Esophagus muscularis mucosa (tissue), 4 donors: Measurements from ENCODE around the gene SLC36A4. TPM values are rescaled to one million over a fixed set of nuclear protein-coding genes. Genes with fewer than 3 reads are reported as not detected.

ENCODE experiments used
- DNase-seq: peaks from one replicate; pipeline ENCODE4 v3.0.0-alpha.2; 2017; ENCODE audit errors: extremely low spot score
- H3K27ac ChIP-seq, 4 donors: fragments of 200-600 bp; sonication (generic); replicated peaks in 1 of 4; 1 replicate in 3 of 4; 2 replicates in 1 of 4; pipeline ENCODE4 v1.5.1; 2016 to 2019; ENCODE audit warnings: mild to moderate bottlenecking in 1 of 4
- H3K27me3 ChIP-seq, 4 donors: fragments of 200-600 bp; sonication (generic); one replicate each; pipeline versions ENCODE4 v1.5.1 to v1.6.0; 2016 to 2019
- H3K36me3 ChIP-seq, 4 donors: fragments of 200-600 bp; sonication (generic); one replicate each; pipeline ENCODE4 v1.5.1; 2016 to 2019
- H3K4me1 ChIP-seq, 4 donors: fragments of 200-600 bp; sonication (generic); one replicate each; pipeline ENCODE4 v1.5.1; 2016 to 2019
- H3K4me3 ChIP-seq, 4 donors: fragments of 200-600 bp; sonication (generic); 1 replicate in 2 of 4; 2 replicates in 2 of 4; pipeline ENCODE4 v1.5.1; 2016 to 2019; ENCODE audit warnings: mild to moderate bottlenecking in 4 of 4, moderate library complexity in 1 of 4
- H3K9me3 ChIP-seq, 4 donors: fragments of 200-600 bp; sonication (generic); 1 replicate in 3 of 4; 2 replicates in 1 of 4; pipeline ENCODE4 v1.5.1; 2016 to 2019
- CTCF ChIP-seq, 3 experiments: fragments of 200-600 bp in 2 of 3; fragments of 450-650 bp in 1 of 3; sonication (generic) in 2 of 3; IDR thresholded peaks; one replicate each; pipeline ENCODE4 v1.5.1; 2017 to 2019; ENCODE audit warnings: antibody characterized with exemption in 3 of 3, mild to moderate bottlenecking in 2 of 3, moderate library complexity in 1 of 3
- EP300 ChIP-seq: sonication (generic); formaldehyde crosslinking; IDR thresholded peaks from one replicate; pipeline ENCODE4 v1.6.1; 2017; ENCODE audit warnings: antibody characterized with exemption
- POLR2A ChIP-seq: fragments of 450-650 bp; IDR thresholded peaks from one replicate; pipeline ENCODE4 v1.6.1; 2017; ENCODE audit warnings: antibody characterized with exemption, moderate library complexity, mild to moderate bottlenecking, low read depth
- POLR2AphosphoS5 ChIP-seq, 2 donors: sonication (generic); formaldehyde crosslinking; IDR thresholded peaks; one replicate each; pipeline ENCODE4 v1.6.1; 2017; ENCODE audit warnings: antibody characterized with exemption in 2 of 2
- WGBS: methylation state at CpG from one replicate; pipeline ENCODE4 v1.1.5; 2018; 5-methylcytosine and 5-hydroxymethylcytosine counted together
- intact Hi-C: fragments of 100-400 bp; cut with DNase I; formaldehyde crosslinking; loops from one replicate; pipeline ENCODE4 v1.15.1; 2023
- total RNA-seq, 4 donors: library from RNA; depleted of rRNA; stranded (reverse); fragments of >200 nt; gene quantifications; one replicate each; pipeline versions ENCODE4 v1.1.0 to v1.2.1, GENCODE V29; 2016

SLC36A4 gene
- total RNA-seq, 4 donors from 2014 or later: 10.9 to 19.9 (median 17.7) TPM

DNA sequence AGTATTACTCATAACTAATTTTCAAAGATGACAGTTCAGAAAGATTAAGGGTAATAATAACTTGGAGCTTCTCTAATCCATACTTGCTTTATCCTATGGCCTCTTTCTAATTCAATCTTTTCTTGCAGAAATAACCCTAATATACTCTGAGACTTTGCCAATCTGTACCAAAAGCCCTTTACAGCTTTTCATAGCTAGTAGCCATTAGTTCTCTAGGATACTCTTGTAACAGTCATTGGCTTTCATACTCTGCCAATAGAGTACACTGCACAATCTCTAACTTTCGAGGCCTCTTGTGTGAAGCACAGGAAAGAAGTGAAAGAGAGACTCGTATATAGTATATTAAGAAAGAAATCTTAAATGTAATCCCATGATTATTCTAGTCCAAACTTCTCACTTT, 38.1 kb downstream of the SLC36A4 start:
- DNase-seq: no peak
- intact Hi-C loops: no loop called here
- no peaks in the 10 kb centered on the region for H3K27me3 ChIP-seq
- H3K9me3 ChIP-seq: no peaks in the 10 kb centered on the region
- H3K4me3 ChIP-seq: no peak overlapping the region
- H3K27ac ChIP-seq: no peak overlapping the region
- no peaks in the 10 kb centered on the region for H3K4me1 ChIP-seq
- peaks cover 12 to 41% (median 25%) of the 10 kb centered on the region in 4 donors for H3K36me3 ChIP-seq
- 85% methylated on average over 2 of the region's 2 CpGs for WGBS
- TF ChIP-seq CTCF (IDR thresholded peaks at IDR 0.05) (no peak), POLR2A (no peak), POLR2AphosphoS5 (IDR thresholded peaks at IDR 0.05) (no peak), EP300 (no peak)

DNA sequence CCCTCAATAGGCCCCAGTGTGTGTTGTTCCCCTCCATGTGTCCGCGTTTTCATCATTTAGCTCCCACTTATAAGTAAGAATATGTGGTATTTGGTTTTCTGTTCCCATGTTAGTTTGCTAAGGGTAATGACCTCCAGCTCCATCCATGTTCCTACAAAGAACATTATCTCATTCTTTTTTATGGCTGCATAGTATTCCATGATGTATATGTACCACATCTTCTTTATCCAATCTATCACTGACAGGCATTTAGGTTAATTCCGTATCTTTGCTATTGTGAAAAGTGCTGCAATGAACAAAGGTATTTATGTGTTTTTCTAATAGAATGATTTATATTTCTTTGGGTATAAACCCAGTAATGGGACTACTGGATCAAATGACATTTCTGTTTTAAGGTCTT, 42.1 kb downstream of the SLC36A4 start:
- intact Hi-C loops: no loop called here
- no peaks in the 10 kb centered on the region for H3K9me3 ChIP-seq
- no peak overlapping the region for H3K4me3 ChIP-seq
- no peak for DNase-seq
- 100% methylated on average over 3 of the region's 3 CpGs for WGBS
- H3K36me3 ChIP-seq: peaks cover 0 to 8% (median 4%) of the 10 kb centered on the region in 4 donors
- TF ChIP-seq CTCF (IDR thresholded peaks at IDR 0.05) (no peak), EP300 (no peak), POLR2A (no peak), POLR2AphosphoS5 (IDR thresholded peaks at IDR 0.05) (no peak)
- no peaks in the 10 kb centered on the region for H3K27me3 ChIP-seq
- no peak overlapping the region for H3K27ac ChIP-seq
- no peaks in the 10 kb centered on the region for H3K4me1 ChIP-seq

DNA sequence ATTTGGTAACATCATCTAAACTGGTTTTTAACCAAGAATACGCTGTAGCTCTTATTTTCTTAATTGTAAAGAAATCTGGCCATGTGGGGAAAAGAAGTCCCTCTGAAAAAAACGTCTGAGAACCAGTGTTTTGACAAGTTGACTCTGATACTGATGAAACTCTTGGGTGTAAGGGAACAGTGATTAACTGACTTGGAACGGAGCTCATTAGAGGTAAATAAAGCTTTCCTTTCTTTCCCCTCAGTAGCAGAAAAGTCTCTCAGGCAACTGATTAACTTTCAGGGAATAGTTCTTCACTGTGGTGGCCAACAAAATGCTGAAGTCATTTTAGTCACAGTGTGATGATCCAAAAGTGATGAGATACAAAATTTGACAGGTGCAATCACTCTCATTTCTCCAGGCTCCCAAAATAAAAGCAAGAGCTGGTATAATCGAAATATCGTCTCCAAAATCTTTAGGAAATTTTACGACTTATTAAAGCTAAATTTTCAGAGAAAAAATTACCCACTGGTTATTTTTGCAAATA, 52.3 kb downstream of the SLC36A4 start:
- H3K36me3 ChIP-seq: peaks cover 0 to 6% (median 0%) of the 10 kb centered on the region in 4 donors
- intact Hi-C loops: no loop called here
- no peak overlapping the region for H3K27ac ChIP-seq
- no peaks in the 10 kb centered on the region for H3K27me3 ChIP-seq
- TF ChIP-seq POLR2A: no peak
- no peak overlapping the region for H3K4me3 ChIP-seq
- DNase-seq: no peak
- H3K4me1 ChIP-seq: peaks cover 0 to 16% (median 4%) of the 10 kb centered on the region in 4 donors
- no peaks in the 10 kb centered on the region for H3K9me3 ChIP-seq
- WGBS: 76% methylated on average over 6 of the region's 6 CpGs

GRCh38 chr11:93143800-93144199, 54.0 kb downstream of the SLC36A4 start:
- H3K4me3 ChIP-seq: no peak overlapping the region
- no peak for TF ChIP-seq EP300
- no peak for TF ChIP-seq POLR2AphosphoS5 (IDR thresholded peaks at IDR 0.05)
- no peak for TF ChIP-seq CTCF (IDR thresholded peaks at IDR 0.05)
- no peak for TF ChIP-seq POLR2A
- no peak for DNase-seq
- no peak overlapping the region for H3K27ac ChIP-seq
- peaks cover 0 to 16% (median 4%) of the 10 kb centered on the region in 4 donors for H3K4me1 ChIP-seq
- no peaks in the 10 kb centered on the region for H3K9me3 ChIP-seq
- intact Hi-C loops: no loop called here
- peaks cover 0 to 6% (median 0%) of the 10 kb centered on the region in 4 donors for H3K36me3 ChIP-seq
- no peaks in the 10 kb centered on the region for H3K27me3 ChIP-seq

DNA sequence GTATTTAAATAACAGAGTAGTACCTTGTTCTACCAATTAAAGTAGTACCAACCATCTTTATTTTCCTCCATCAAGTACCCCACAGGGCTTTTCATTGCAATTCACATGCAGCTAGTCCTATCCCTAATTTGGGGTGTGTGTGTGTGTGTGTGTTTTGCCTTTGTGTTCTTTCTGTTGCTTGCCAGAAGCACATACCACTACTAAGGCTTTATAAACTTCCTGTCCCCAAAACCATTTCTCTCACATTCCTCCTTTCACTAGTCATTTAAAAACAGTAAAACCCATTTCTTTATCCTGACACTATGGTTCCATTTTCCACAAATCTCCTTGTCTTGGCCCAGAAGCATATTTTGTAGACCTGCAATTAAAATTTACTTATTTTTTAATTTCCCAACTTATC, 54.6 kb downstream of the SLC36A4 start:
- DNase-seq: no peak
- H3K9me3 ChIP-seq: no peaks in the 10 kb centered on the region
- peaks cover 0 to 6% (median 0%) of the 10 kb centered on the region in 4 donors for H3K36me3 ChIP-seq
- H3K27ac ChIP-seq: no peak overlapping the region
- intact Hi-C loops: no loop called here
- peaks cover 0 to 16% (median 4%) of the 10 kb centered on the region in 4 donors for H3K4me1 ChIP-seq
- H3K4me3 ChIP-seq: no peak overlapping the region
- TF ChIP-seq CTCF (IDR thresholded peaks at IDR 0.05) (no peak), POLR2AphosphoS5 (IDR thresholded peaks at IDR 0.05) (no peak), POLR2A (no peak), EP300 (no peak)
- no peaks in the 10 kb centered on the region for H3K27me3 ChIP-seq
